ENCODE data around the gene ADIPOR2. TPM values are rescaled to one million over a fixed set of nuclear protein-coding genes. Genes with fewer than 3 reads are reported as not detected.
A peak's percentile ranks its signal among the peaks of the same experiment; 100 is the strongest.

Gene ADIPOR2
- polyA plus RNA-seq, 1 donor: 52.7 TPM

DNA sequence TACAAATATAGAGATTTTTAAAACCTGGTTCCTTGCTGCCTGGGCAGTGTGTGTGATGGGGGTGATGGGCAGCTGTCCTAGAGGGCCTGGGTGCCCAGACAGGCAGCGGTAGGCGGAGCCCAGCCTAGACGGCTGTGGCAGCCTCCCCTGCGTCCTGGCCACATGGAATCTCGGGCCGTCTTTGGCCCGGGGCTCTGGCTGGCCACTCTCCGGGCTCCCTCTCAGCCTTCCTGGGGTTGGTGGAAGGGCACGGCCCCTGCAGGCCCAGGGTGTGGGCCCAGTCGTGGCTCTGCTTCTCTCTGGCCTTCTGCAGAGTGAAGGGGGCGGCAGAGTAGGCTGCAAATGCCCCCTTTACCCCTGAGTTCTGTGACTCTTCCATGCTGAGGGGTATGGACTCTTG lies 131.8 kb downstream of the ADIPOR2 start:
- H3K9me3 ChIP-seq (ENCODE audit: control insufficient read depth, low read depth, low read length): no peaks in the 10 kb centered on the region
- H3K4me3 ChIP-seq (ENCODE audit: low read length): no peak overlapping the region
- DNase-seq: no peak
- no peak overlapping the region for H3K27ac ChIP-seq (ENCODE audit: low read length)
- H3K4me1 ChIP-seq (ENCODE audit: control insufficient read depth, insufficient read depth, low read length): no peaks in the 10 kb centered on the region
- peaks cover 50% of the 10 kb centered on the region for H3K27me3 ChIP-seq (ENCODE audit: control insufficient read depth, insufficient read depth, low read length)
- H3K36me3 ChIP-seq (ENCODE audit: control insufficient read depth, insufficient read depth, low read length): no peaks in the 10 kb centered on the region
- no CpG with 5 or more reads among the region's 11 CpGs for WGBS (ENCODE audit: insufficient coverage, low lambda C conversion rate)

DNA sequence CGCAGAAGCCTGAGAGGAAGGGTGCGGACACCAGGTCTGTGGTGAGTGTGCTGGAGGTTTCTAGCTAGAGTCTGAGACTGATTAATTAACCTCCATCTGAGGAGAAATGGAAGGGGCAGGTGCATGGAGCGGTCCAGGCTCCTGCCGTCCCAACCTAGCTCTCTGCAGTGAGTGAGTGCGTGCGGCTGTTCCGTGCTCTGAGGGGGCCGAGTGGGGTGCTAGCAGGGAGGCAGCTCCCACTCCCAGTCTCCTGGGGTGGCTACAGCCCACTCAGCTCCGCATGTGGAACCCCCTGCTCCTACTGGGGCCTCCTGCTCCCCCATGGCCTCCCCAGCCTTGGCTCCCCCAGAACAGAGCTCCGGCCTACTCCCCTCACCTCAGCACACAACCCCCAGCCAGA lies 132.4 kb downstream of the ADIPOR2 start:
- Histone ChIP-seq H3K27ac (ENCODE audit: low read length) (no peak overlapping the region), H3K27me3 (ENCODE audit: control insufficient read depth, insufficient read depth, low read length) (peaks cover 53% of the 10 kb centered on the region), H3K36me3 (ENCODE audit: control insufficient read depth, insufficient read depth, low read length) (no peaks in the 10 kb centered on the region), H3K4me1 (ENCODE audit: control insufficient read depth, insufficient read depth, low read length) (no peaks in the 10 kb centered on the region), H3K4me3 (ENCODE audit: low read length) (no peak overlapping the region), H3K9me3 (ENCODE audit: control insufficient read depth, low read depth, low read length) (no peaks in the 10 kb centered on the region)
- 100% methylated on average over 1 of the region's 10 CpGs for WGBS (ENCODE audit: insufficient coverage, low lambda C conversion rate)
- no peak for DNase-seq

DNA sequence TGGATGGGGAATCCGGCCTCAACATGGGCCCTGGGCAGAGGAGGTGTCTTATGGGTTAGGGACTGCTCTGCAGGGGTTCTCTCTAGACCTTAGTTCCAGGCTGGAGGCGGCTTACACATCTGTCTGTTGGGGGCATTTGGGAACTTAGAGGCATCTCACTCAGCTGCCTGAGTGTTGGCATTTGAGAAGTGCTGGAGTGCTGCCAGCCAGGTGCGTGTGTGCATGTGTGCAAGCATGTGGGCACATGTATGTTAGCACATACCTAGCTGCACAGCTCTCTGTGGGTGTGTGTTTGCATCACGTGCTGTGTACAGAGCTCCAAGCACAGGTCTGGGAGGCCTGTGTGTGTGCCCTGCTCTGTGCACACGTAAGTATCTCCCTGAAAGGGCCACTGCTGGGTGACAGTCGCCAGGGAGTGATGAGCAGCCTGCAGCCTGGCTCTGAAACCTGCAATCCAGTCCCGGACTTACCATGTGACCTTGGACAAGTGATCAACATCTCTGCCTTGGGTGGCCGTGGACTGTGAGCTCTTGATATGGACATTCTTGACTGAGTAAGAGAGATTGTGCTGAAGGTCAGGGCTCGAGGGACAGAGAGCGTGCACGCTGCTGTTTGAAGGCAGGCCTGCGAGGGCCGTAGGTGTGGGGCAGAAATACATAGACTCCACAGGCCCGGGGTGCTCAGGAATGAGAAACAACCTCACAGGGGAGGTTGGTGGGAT lies 134.7 kb downstream of the ADIPOR2 start:
- Histone ChIP-seq H3K4me3 (ENCODE audit: low read length) (no peak overlapping the region), H3K27me3 (ENCODE audit: control insufficient read depth, insufficient read depth, low read length) (peaks cover 44% of the 10 kb centered on the region), H3K27ac (ENCODE audit: low read length) (no peak overlapping the region), H3K4me1 (ENCODE audit: control insufficient read depth, insufficient read depth, low read length) (no peaks in the 10 kb centered on the region), H3K9me3 (ENCODE audit: control insufficient read depth, low read depth, low read length) (no peaks in the 10 kb centered on the region), H3K36me3 (ENCODE audit: control insufficient read depth, insufficient read depth, low read length) (no peaks in the 10 kb centered on the region)
- peak in 1 of 2 donors; percentile 66 for DNase-seq
- WGBS (ENCODE audit: insufficient coverage, low lambda C conversion rate): no CpG with 5 or more reads among the region's 14 CpGs

DNA sequence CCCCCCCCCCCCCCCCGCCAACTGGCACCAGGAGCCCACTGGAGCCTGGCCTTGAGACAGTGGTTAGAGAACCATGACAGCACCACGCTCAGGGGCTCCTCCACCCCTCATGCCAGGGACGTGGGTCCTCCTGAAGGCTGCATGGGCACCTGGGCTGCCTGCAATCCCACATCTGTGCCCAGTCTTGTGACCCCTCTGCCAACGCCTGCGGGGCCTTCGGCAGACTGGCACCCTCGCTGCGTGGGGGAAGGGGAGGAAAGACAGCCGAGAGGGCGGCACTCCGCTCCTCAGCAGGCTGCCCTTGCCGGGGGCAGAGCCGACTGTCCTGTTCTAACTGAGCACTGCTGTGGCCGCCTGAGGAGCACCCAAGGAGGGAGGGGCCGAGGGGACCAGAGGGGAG lies 135.5 kb downstream of the ADIPOR2 start:
- Histone ChIP-seq H3K4me3 (ENCODE audit: low read length) (no peak overlapping the region), H3K4me1 (ENCODE audit: control insufficient read depth, insufficient read depth, low read length) (no peaks in the 10 kb centered on the region), H3K27me3 (ENCODE audit: control insufficient read depth, insufficient read depth, low read length) (peaks cover 41% of the 10 kb centered on the region), H3K27ac (ENCODE audit: low read length) (no peak overlapping the region), H3K9me3 (ENCODE audit: control insufficient read depth, low read depth, low read length) (no peaks in the 10 kb centered on the region), H3K36me3 (ENCODE audit: control insufficient read depth, insufficient read depth, low read length) (no peaks in the 10 kb centered on the region)
- no peak for DNase-seq
- no CpG with 5 or more reads among the region's 15 CpGs for WGBS (ENCODE audit: insufficient coverage, low lambda C conversion rate)

DNA sequence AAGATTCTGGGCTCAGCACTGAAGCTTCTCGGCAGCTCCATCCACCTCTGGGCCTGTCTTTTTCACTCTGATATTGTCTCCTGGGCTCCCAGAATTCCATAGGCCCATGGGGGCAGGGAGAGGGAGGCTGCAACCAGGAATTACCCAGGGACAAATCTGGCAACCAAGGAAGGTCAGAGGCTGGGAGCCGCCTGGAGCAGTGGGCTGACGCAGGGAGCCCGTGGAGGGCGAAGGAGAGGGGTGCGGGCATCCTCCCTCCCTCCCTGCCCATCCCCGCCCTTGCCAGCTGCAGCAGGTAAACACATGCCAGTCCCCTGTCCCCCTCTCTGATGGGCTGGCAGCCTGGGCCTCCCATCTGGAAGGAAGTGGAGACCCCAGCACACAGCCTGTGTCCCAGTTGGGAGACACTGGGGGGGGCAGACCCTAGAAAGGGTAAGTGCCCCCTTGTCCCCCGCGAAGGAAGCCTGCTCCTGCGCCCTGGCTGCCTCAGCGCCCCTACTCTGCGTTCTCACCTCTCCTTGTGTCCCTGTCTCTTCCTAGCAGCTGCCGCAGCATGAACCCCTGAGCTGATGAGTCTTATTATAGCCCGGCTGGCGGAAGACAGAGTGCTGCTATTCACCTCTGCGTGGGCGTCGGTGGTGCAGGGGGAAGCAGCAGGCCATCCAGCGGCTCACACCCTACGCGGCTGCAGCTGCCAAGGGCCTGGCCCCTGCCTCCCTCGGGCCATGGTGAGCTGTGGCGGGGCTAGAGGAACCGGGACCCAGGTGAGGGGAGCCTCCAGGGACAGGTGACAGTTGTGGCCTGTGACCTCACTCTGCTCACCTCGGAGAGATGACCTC lies 136.2 kb downstream of the ADIPOR2 start:
- peaks cover 41% of the 10 kb centered on the region for H3K27me3 ChIP-seq (ENCODE audit: control insufficient read depth, insufficient read depth, low read length)
- no peaks in the 10 kb centered on the region for H3K36me3 ChIP-seq (ENCODE audit: control insufficient read depth, insufficient read depth, low read length)
- H3K9me3 ChIP-seq (ENCODE audit: control insufficient read depth, low read depth, low read length): no peaks in the 10 kb centered on the region
- no peak overlapping the region for H3K27ac ChIP-seq (ENCODE audit: low read length)
- no peak for DNase-seq
- H3K4me1 ChIP-seq (ENCODE audit: control insufficient read depth, insufficient read depth, low read length): no peaks in the 10 kb centered on the region
- H3K4me3 ChIP-seq (ENCODE audit: low read length): no peak overlapping the region
- WGBS (ENCODE audit: insufficient coverage, low lambda C conversion rate): no CpG with 5 or more reads among the region's 25 CpGs

DNA sequence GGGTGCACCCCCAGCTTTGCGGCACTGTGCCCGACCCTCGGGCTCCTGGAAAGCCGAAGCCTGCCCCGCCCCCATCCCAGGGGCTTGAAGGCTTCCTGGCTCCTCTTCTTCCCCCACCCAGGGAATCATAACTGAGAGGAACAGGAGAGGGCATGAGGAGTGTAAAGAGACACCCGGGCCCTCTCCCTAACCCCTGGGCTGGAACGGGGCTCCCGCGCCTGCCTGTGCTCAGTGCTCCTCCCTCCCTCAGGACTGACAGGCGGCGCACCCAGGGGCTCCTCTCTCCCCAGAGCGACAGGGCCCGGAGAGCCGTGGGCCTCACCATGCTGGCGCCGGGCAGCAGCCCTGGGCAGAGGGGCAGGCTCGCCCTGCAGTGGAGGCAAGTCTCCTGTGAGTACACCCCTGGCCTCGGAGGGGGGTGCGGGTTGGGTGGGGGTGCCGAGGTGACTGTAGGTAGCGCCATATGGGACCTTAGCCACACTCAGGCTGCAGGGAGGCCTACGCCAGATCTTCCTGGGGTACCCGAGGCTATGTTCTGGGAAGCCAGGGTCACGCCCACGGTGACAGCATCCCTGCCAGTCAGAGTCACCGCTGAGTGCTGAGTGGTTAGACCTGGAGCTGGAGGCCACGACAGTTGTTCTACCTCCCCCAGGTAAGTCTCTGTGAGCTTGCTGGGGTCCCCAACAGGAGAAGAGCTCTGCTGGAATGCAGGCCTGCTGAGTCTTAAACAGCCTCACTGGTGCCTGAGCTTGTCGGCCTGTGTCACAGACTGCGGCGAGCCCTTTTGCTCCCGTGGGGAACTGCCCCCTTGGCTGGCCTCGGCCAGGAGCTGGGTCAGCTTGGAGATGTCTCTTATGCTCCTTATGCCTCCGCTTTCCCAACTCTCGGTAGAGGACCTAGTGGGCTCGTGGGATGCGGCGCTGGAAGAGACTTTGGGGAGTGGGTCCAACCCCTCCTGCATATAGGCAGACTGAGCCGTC lies 137.2 kb downstream of the ADIPOR2 start:
- Histone ChIP-seq H3K4me1 (ENCODE audit: control insufficient read depth, insufficient read depth, low read length) (no peaks in the 10 kb centered on the region), H3K27me3 (ENCODE audit: control insufficient read depth, insufficient read depth, low read length) (peaks cover 36% of the 10 kb centered on the region), H3K4me3 (ENCODE audit: low read length) (no peak overlapping the region), H3K36me3 (ENCODE audit: control insufficient read depth, insufficient read depth, low read length) (no peaks in the 10 kb centered on the region), H3K27ac (ENCODE audit: low read length) (no peak overlapping the region), H3K9me3 (ENCODE audit: control insufficient read depth, low read depth, low read length) (no peaks in the 10 kb centered on the region)
- WGBS (ENCODE audit: insufficient coverage, low lambda C conversion rate): no CpG with 5 or more reads among the region's 38 CpGs
- DNase-seq: no peak

DNA sequence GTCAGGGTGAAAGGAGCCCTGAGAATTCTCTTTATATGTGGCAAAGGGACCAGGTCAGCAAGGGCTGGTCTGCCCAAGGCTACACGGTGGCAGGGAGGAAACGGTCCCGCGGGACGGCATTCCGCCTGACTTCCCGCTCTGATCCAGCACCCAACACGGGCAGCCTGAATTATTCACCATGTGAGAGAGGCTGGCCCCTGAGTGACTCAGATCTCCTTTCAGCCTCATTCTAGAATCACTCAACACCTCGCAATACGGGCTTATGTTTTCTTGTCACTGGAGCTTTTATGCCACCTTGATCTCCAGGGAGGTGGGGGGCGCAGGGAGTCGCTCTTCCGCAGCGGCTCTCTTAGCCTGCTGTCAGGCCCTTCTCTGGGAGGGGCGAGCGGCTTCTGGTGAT lies 138.0 kb downstream of the ADIPOR2 start:
- H3K27me3 ChIP-seq (ENCODE audit: control insufficient read depth, insufficient read depth, low read length): peaks cover 36% of the 10 kb centered on the region
- H3K4me3 ChIP-seq (ENCODE audit: low read length): no peak overlapping the region
- WGBS (ENCODE audit: insufficient coverage, low lambda C conversion rate): no CpG with 5 or more reads among the region's 16 CpGs
- H3K9me3 ChIP-seq (ENCODE audit: control insufficient read depth, low read depth, low read length): no peaks in the 10 kb centered on the region
- H3K27ac ChIP-seq (ENCODE audit: low read length): no peak overlapping the region
- DNase-seq: no peak
- H3K4me1 ChIP-seq (ENCODE audit: control insufficient read depth, insufficient read depth, low read length): no peaks in the 10 kb centered on the region
- H3K36me3 ChIP-seq (ENCODE audit: control insufficient read depth, insufficient read depth, low read length): no peaks in the 10 kb centered on the region

DNA sequence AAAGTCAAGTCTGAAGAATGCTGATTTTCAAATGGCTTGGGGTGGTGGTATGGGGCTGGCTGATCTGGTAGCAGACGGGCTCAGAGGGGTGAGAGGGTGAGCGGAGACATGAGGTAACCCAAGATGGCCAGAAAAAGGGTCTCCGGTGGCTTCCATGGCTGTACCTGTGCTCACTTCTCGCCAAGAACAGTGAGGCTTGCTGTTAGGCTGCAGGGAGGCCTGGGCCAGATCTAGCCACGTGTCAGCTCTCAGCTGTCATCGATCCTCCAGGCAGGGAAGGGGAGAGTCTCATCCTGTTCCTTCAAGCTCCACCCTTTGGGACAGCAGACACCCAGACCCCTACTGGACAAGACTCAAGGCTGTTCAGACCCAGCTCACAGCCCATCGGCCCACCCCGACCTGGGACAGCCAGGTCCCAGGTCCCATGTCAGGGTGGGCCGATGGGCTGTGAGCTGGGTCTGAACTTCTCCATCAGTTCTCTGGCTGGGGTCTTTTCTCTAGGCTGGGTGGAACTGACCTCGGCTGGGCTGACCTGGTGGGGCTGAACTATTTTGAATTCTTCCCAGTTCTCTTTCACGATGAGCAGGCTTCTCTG lies 138.5 kb downstream of the ADIPOR2 start:
- H3K27me3 ChIP-seq (ENCODE audit: control insufficient read depth, insufficient read depth, low read length): peaks cover 34% of the 10 kb centered on the region
- H3K9me3 ChIP-seq (ENCODE audit: control insufficient read depth, low read depth, low read length): no peaks in the 10 kb centered on the region
- H3K4me3 ChIP-seq (ENCODE audit: low read length): no peak overlapping the region
- WGBS (ENCODE audit: insufficient coverage, low lambda C conversion rate): no CpG with 5 or more reads among the region's 11 CpGs
- H3K4me1 ChIP-seq (ENCODE audit: control insufficient read depth, insufficient read depth, low read length): no peaks in the 10 kb centered on the region
- no peaks in the 10 kb centered on the region for H3K36me3 ChIP-seq (ENCODE audit: control insufficient read depth, insufficient read depth, low read length)
- H3K27ac ChIP-seq (ENCODE audit: low read length): no peak overlapping the region
- DNase-seq: no peak

DNA sequence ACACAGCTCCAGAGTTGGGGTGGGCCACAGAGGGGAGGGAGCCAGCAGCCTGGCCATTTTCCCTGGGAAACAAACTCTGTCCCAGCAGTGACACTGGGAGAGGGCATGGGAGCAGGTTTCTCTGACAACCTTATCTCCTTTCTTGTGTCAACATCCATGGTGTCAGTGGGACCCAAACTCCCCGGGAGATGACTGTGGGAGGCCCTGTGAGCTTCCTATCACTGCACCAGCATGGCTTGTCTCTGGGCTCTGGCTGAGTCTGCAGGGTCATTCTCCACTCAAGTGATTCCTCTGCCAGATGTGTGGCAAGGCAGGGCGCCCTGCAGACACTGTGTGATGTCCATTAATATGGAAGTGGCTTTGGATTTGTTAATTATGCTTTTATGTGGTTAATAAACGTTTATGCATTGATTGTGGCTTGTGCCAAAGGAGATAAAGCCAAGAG lies 139.6 kb downstream of the ADIPOR2 start:
- H3K4me1 ChIP-seq (ENCODE audit: control insufficient read depth, insufficient read depth, low read length): no peaks in the 10 kb centered on the region
- no peak overlapping the region for H3K4me3 ChIP-seq (ENCODE audit: low read length)
- no peaks in the 10 kb centered on the region for H3K9me3 ChIP-seq (ENCODE audit: control insufficient read depth, low read depth, low read length)
- H3K27me3 ChIP-seq (ENCODE audit: control insufficient read depth, insufficient read depth, low read length): peaks cover 34% of the 10 kb centered on the region
- no peak overlapping the region for H3K27ac ChIP-seq (ENCODE audit: low read length)
- H3K36me3 ChIP-seq (ENCODE audit: control insufficient read depth, insufficient read depth, low read length): no peaks in the 10 kb centered on the region
- no peak for DNase-seq
- no CpG with 5 or more reads among the region's 3 CpGs for WGBS (ENCODE audit: insufficient coverage, low lambda C conversion rate)
